T-helper 2 cell (primary cell): ENCODE measurements around the gene CAMKK2.
"Not testable (repeated sequence)": the region's sequence is repeated elsewhere in the genome, so short reads cannot be mapped to it uniquely, and the experiment has no call there.

Experiments
- DNase-seq, 5 experiments: peaks; one replicate each; pipeline versions ENCODE4 v3.0.0 to v3.0.0-alpha.2; 2012 to 2022

The CAMKK2 gene

DNA sequence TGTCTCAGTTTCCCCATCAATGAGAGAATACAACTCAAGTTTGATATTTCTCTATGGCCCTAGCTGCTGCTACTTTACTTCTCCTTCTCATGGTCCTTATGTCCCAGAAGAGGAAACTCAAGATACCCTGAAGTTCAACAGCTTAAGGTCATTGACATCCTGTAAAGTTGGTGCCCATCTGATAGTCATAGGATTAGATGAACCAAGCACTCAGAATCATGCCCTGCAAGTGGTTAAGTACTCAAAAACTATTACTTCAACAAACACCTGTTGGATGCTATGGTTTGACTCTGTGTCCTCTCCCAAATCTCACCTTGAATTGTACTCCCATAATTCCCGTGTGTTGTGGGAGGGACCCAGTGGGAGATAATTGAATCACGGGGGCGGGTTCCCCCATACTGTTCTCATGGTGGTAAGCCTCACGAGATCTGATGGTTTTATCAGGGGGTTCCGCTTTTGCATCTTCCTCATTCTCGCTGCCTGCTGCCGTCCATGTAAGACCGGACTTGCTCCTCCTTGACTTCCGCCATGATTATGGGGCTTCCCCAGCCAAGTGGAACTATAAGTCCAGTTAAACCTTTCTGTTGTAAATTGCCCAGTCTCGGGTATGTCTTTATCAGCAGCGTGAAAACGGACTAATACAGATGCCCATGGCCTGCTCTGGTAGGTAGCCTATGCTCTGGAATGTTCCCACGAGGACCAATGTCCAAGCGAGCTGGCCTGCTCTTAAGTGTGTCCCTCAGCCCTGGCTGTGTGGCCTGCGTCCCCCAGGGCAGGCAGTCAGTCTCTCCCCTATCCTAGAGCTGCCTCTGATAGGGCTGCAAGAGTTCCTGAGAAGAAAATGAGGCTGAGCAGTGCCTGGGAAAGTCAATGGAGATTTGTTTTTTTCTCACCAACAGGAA, 18.1 kb downstream of the CAMKK2 start:
- no peak for DNase-seq

DNA sequence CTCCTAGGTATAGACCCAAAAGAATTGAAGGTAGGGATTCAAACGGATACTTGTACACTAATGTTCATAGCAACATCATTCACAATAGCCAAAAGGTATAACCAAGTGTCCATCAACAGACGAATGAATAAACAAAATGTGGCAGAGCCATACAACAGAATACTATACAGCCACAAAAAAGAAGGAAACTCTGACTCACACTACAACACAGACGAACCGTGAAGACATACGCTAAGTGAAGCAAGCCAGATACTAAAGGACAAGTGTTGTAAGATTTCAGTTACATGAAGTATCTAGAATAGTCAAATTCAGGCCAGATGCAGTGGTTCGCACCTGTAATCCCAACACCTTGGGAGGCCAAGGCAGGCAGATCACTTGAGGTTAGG, 19.1 kb downstream of the CAMKK2 start:
- DNase-seq, result no peak

DNA sequence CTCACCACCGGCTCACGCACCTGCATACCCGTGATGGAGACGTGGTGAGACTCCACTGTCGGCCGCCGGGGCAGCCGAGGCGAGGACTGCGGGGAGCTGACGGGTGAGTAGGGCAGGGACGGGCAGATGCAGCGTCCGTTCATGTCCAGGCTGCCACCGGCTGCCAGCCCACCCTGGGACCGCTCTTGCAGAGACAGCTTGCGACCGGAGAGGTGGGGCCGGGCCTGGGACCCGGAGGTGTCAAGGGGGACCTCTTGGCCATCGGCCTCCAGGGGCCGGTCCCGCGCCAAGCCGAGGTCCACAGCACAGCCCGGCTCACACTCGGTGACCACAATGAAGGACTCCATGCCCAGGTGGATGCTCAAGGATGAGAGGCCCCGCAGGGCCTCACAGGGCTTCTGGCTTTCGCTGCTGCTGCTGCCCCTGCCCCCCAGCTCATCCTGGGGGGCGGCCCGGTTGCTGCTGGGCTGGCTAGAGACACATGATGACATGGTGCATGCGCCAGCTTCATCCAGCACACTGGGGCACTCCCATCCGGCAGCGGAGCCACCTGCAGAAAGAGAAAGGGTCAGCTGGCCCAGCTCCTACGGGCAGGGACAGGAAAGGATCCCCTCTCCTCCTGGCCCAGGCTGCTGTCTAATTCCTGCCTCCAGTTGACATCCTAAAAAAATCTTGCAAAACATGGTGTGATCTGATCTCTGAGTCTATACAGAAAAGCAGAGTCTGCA, 22.3 kb downstream of the CAMKK2 start:
- DNase-seq, result no peak

DNA sequence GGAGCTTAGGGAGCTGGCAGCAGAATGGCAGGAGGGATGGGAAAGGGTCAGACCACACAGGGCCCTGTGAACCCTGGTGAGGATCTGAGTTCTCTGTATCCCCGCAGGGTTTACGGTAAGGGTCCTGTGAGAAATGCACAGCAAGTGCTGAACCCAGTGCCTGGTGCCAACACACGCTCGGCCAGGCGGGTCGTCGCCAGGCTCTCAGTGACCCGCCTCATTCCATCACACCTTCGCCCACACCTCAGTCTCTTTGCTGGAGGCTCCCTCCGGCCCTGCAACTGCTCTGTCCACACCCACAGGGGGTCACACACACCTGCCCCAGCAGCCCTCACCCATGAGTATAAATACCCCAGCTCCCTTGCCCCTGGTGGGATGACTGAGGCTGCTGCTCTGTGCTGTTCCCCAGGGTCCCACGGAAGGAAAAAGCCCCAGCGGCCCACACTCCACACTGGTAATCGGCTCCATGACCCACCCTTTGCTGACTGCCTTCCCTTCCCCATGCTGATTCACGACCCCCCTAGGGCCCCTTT, 23.1 kb downstream of the CAMKK2 start:
- no peak for DNase-seq

DNA sequence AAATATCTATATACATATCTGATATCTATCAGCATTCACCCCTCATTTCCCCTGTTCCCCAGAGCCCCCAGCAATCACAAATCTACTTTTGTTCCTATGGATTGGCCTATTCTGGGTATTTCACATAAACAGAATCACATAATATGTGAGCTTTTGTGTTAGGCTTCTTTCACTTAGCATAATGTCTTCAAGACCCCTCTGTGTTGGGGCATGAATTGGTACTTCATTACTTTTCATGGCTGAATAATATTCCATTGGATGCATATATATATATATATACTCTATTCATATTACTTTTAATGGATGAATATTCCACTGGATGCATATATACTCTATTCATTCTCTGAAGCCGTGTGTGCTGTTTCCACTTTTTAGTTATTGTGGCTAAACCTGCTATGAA, 28.7 kb downstream of the CAMKK2 start:
- DNase-seq, result no peak

DNA sequence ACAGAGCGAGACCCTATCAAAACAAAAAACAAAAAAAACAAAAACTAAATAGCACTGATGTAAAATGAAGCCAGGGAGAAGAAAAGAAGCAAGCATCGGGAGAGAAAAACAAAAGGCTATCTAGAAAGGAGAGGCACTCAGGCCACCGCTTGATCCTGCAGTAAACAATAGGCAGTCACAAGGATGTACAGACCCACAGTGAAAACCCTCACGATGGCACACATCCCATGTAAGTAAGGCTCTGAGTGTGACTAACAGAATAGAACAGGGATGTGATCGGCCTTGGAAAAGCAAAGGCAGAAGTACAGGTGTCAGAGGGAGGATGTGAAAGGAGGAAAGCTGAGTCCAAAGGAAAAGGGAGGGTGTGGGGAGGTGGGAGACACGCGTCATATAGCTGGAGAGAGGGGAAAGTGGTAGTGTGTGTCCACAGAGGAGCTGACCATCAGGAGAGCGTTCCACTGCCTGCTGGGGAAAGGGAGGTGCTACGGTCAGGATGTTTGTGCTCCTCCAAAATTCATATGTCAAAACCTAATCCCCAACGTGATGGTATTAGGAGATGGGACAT, 31.5 kb downstream of the CAMKK2 start:
- no peak for DNase-seq

DNA sequence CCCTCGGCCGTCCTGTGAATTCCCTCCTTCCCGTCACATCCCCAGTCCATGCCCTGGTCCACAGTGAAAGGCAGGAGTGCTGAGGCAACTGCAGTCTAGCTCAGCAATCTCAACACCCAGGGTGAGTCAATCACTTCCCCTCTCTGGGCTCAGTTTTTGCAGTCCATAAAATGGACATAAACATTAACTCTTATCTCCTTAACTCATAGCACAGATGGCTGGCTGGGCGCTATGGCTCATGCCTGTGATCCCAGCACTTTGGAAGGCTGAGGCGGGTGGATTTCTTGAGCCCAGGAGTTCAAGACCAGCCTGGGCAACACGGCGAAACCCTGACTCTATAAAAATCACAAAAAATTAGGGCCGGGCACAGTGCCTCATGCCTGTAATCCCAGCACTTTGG, 32.4 kb downstream of the CAMKK2 start:
- DNase-seq, result no peak

DNA sequence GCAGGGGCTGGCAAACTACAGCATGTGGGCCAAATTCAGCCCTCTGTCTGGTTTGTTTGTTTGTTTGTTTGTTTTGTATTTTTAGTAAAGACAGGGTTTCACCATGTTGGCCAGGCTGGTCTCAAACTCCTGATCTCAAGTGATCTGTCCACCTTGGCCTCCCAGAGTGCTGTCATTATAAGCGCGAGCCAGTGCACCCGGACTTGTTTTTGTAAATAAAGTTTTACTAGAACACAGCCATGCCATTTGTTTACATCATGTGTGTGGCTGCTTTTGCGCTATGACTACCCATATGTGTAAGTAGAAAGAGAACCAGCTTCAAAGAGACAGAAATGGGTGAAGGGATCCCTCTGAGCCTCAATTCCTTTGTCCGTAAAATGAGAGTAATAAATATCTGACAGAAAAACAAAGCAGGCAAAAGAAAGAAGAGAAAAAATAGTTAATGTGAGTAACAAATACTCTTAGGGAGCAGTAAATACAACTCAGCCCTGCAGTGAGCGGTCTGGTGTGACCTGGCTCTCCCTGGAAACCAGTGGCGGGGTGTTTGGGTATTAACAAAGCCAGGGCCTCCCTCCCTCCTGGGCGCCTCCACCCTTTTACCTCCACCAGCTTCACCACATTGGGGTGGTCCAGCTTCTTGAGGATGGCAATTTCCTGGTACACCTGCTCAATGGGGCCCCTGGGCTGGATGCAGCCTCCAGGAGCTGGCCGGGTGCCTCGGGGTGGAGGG, 33.1 kb downstream of the CAMKK2 start:
- DNase-seq, result no peak

DNA sequence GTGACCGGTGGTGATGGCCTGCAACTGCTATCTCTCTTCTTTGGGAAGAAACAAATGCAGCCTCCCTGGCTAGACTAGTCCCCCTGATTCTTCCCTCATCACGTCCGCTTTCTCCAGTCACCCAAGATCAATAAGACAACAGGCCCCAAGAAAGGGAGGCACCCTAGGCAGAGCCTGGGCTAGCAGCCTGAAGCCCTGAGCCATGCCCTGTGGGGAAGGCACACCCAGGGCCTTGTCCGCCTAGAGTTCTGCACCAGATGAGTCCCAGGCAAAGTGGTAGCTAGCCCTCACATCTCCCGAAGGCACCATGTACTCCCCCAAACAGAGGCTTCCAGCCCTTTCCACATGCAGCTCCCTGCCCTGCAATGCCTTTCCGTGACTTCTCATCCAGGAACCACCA, 35.1 kb downstream of the CAMKK2 start:
- DNase-seq, result no peak

DNA sequence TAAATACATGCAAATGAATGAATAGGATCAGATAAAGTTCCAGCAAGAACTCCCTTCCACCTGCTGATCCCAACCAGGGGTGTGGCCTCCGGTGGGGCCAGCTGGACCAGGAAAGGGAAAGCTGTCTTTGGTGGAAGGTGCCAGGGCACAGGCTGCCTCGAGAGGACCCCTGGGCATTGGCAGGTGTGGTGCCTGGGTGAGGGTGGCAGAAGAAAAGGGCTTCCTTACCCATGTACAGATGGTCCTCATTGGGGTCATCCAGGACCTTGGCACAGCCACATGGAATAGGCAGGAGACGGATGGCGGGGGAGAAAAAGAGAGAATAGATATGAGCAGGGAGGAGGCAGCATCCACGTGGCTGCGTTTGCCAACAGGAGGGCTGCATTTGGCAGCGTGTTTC, 36.4 kb downstream of the CAMKK2 start:
- DNase-seq, result no peak

DNA sequence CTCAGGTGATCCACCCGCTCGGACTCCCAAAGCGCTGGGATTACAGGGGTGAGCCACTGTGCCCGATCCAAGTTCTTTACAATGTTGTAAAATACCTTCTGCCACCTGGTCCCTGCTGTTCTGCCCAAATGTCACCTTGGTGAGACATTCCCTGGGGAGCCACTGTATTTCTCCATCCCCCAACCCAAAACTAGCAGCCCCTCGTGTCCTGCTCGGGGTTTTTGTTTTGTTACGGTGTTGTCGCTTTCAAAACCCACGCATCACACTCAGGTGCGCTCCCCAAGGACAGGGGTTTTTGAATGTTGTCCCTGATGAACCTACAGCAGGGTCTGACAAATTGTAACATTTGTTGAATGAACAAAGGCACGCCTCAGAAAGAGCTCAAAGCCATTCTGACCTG, 37.4 kb downstream of the CAMKK2 start:
- no peak for DNase-seq

DNA sequence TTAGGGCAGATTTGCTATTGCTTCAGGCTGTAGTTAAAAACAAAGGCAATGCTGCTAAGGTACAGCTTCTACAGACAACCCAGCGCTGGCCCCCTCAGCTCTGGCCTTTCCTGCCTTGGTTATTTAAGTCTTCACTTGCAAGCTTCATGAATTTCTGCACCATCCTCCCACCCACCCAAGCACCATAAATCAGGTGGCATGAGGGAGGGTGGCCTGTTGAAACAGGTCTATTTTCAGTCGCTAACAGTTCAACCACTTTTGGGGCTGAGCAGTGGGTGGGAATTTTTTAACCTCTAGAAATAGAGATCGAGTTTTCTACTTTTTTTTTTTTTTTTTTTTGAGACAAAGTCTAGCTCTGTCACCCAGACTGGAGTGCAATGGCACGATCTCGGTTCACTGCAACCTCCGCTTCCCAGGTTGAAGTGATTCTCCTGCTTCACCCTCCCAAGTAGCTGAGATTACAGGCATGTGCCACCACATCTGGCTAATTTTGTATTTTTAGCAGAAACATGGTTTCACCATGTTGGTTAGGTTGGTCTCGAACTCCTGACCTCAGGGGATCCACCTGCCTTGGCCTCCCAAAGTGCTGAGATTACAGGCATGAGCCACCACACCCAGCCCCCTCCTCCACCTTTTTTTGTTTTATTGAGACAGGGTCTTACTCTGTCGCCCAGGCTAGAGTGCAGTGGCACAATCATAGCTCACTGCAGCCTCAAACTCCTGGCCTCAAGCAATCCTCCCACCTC, 38.6 kb downstream of the CAMKK2 start:
- not testable (repeated sequence) for DNase-seq

DNA sequence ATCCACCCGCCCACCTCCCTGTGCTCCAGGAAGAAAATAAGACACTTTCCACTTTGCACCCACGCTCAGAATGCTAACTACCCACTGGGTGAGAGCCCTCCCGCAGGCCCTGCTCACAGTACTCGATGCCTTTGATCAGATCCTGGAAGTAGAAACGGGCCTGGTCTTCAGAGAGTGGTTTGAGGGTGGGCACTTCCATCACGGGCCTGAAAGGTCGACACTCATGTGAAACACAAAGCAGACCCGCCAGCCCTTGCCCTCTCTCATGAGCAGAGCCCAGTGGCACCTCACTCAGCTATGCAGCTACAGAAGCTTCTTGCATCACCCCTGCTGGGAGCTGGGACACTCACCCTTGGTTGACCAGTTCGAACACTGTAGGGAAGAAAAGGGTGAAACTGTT, 41.1 kb downstream of the CAMKK2 start:
- DNase-seq, result peak in 1 of 5 experiments; percentile 15

DNA sequence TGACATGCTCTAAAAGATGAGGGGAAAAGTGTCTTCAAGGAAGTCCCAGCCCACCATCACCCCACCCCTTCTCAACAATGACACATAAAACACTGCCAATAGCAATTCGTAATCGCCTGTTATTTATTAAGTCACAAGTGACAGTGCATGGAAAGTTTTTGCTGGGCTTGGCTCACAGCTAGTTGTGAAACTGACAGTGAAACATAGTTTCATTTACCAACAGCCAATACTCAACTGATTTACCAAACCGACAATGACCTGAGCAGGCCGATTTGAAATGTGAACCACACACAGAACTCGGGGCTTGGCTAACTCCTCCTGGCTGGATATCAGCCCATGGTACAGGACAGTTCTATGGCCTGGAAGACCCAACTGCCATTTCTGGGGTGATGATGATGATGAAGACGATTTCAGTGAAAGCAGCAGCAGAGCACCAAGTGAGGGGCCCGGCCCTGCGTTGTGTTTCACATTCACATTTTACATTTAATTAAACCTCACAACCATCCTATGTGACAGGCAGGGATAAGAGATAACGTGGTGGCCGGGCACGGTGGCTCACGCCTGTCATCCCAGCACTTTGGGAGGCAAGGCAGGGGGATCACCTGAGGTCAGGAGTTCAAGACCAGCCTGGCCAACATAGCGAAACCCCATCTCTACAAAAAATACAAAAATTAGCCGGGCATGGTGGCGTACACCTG, 42.7 kb downstream of the CAMKK2 start:
- DNase-seq, result no peak

DNA sequence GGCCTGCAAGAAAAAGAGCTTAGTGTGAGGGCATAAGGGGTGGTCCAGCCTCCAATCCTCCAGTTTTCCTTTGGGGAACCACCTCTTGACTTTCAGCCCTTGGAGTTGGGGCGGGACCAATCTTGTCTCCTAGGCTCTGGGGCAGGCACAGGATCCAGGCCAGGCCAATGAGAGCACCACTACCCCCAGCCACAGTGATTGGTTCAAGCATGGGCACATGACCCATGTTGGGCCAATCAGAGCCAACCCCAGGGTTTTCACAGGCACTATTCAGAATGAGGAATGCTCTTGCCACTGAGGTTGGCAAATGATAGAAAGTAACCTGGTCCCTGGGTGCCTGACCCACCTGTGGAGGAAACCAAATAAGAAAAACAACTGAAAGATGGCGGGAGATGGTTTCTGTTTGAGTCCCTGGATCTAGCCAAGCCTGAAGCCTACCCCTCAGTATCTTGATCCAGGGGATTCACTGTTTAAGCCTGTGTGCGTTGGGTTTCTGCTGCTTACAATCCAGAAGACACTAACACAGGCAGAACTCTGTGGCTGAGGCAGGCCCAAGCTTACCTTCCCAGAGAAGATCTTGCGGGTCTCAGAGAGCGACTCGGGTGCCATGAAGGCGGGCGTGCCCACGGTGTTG, 43.7 kb downstream of the CAMKK2 start:
- DNase-seq, result no peak

DNA sequence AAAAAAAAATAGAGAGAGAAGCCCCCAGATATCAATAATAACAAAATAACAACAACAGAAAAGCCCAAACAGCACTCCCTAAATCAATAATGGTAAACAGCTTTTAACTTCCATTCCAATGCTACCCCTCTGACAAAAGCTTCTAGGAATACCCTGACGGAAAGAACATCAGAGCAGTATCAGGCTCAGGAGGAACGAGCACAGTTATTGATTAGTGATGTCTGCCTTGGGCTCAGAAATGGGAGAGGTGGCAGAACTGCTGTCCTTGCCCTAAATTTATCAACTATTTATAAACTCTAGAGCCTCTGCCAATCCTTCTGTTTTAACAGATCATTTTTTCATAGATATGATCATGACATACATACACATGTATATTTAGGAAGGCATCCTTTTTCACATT, 44.7 kb downstream of the CAMKK2 start:
- DNase-seq, result no peak

DNA sequence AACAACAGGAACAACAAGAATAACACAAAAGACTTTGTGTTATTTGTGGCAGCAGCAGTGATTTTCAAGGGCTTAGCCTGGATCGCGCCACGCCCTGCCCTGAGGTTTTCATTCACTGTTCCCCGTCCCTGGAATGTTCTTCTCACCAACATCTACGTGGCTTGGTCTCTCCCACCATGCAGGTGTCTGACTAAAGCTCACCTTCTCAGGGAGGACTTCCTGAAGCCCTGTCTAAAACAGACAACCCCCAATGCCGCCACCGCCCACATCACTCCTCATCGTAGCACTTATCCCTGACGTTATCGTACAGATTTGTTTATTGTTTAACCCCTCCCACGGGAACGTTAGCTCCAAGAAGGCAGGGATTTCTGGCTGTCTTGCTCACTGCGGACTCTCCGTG, 46.1 kb downstream of the CAMKK2 start:
- DNase-seq, result no peak

DNA sequence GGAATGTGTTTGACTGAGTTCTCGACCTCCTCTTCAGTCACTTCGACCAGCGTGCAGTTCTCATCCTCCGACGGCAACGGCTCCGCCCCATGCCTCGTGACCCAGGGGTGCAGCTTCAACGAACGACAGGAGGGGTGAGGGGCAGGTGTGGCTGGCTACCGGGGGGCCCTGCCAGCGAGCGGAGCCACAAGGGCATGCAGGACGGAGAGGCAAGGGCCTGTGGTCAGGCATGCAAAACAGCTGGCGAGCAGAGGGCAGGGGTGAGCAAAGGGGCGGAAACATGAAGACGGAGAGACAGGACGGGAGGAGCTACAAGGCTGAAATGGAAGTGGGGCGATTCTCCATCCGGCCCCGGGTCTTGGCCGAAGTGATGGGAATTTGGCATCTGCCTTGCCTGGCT, 47.9 kb downstream of the CAMKK2 start:
- no peak for DNase-seq

DNA sequence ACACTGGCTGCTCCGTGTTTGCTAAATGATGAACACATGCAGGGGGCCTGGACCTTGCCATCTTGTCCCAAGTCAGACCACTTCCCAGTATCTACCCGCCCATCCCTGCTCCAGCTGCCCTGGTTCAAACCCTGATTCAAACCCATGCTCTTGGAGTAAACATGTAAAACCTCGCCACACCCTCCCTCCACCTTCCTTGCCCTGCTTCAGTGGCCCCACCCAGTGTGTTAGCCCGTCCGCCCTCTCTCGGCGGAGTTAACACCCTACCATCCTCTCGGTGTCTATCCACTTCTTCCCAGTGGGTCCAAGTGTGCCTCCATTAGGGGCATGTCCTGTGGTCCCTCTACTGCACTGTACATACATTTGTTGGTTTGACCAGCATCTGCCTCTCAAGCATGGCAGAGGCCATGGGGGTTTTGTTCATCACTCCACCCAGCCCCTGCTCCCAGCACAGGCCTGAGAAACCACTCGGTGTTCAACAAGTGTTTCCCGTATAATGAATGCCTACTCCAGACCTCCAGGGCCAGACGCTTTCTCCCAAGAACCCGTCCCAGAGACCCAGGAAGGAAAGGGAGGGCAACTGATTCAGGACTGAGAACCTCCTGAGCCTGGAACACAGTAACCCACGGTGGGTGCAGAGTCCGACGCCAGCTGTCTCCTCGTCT, 49.5 kb downstream of the CAMKK2 start:
- DNase-seq, result no peak

DNA sequence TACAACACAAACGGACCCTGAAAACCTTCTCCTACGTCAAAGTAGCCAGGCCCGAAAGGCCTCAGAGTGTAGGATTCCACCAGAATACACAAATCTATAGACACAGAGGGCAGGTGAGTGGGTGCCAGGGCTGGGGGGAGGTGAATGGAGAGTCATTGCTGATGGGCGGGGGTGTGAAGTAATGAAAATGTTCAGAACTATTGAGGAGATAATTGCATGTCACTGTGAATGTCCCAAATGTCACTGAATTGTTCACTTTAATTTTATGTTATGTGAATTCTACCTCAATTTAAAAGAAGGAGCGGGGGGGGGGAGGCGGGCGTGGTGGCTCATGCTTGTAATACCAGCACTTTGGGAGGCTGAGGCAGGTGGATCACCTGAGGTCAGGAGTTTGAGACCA, 50.6 kb downstream of the CAMKK2 start:
- no peak for DNase-seq
